PFSK-1 (cell line): Measurements from ENCODE around the gene C4B.

Experiments
- FOXP2 ChIP-seq: optimal IDR thresholded peaks from 2 replicates; pipeline ENCODE3; 2011; ENCODE audit warnings: borderline replicate concordance, control low read depth, inconsistent platforms; ENCODE audit not compliant: insufficient read depth; ENCODE audit errors: extremely low read length, extremely low read depth
- POLR2AphosphoS5 ChIP-seq: IDR thresholded peaks from 2 replicates; pipeline ENCODE4 v1.6.1; 2012; ENCODE audit warnings: low read depth, mild to moderate bottlenecking, control low read depth, low read length, moderate library complexity
- SIN3A ChIP-seq: IDR thresholded peaks from 2 replicates; pipeline ENCODE4 v1.6.1; 2012; ENCODE audit warnings: mild to moderate bottlenecking, low read length, moderate library complexity, borderline replicate concordance; ENCODE audit not compliant: insufficient read depth
- TAF1 ChIP-seq: IDR thresholded peaks from 2 replicates; pipeline ENCODE4 v1.6.1; 2012; ENCODE audit warnings: low read length, control low read depth, borderline replicate concordance; ENCODE audit not compliant: insufficient read depth
- TF ChIP-seq, protein P1 (sequence below), 2 experiments: IDR thresholded peaks; 2 replicates each; pipeline versions ENCODE4 v1.6.1 to v1.8.0; 2011 to 2012; ENCODE audit warnings: low read depth in 2 of 2, low read length in 2 of 2, control low read depth in 1 of 2, inconsistent platforms in 1 of 2, mild to moderate bottlenecking in 1 of 2, moderate library complexity in 1 of 2; ENCODE audit not compliant: insufficient read depth in 1 of 2

Gene C4B

GRCh38 chr6:32060966-32061655 is 46.5 kb downstream of the C4B start:
- TF ChIP-seq POLR2AphosphoS5 = no peak
- TF ChIP-seq, protein P1, sequence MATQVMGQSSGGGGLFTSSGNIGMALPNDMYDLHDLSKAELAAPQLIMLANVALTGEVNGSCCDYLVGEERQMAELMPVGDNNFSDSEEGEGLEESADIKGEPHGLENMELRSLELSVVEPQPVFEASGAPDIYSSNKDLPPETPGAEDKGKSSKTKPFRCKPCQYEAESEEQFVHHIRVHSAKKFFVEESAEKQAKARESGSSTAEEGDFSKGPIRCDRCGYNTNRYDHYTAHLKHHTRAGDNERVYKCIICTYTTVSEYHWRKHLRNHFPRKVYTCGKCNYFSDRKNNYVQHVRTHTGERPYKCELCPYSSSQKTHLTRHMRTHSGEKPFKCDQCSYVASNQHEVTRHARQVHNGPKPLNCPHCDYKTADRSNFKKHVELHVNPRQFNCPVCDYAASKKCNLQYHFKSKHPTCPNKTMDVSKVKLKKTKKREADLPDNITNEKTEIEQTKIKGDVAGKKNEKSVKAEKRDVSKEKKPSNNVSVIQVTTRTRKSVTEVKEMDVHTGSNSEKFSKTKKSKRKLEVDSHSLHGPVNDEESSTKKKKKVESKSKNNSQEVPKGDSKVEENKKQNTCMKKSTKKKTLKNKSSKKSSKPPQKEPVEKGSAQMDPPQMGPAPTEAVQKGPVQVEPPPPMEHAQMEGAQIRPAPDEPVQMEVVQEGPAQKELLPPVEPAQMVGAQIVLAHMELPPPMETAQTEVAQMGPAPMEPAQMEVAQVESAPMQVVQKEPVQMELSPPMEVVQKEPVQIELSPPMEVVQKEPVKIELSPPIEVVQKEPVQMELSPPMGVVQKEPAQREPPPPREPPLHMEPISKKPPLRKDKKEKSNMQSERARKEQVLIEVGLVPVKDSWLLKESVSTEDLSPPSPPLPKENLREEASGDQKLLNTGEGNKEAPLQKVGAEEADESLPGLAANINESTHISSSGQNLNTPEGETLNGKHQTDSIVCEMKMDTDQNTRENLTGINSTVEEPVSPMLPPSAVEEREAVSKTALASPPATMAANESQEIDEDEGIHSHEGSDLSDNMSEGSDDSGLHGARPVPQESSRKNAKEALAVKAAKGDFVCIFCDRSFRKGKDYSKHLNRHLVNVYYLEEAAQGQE (IDR thresholded peaks at IDR 0.05; ENCODE audit: insufficient read depth in 1 of 2, low read depth in 2 of 2, low read length in 2 of 2) = no peak

- TF ChIP-seq SIN3A = no peak
- TF ChIP-seq TAF1 = no peak
- TF ChIP-seq, protein P1 (IDR thresholded peaks at IDR 0.05; ENCODE audit: insufficient read depth in 1 of 2, low read depth in 2 of 2, low read length in 2 of 2) = no peak
- no peak for TF ChIP-seq POLR2AphosphoS5
- TF ChIP-seq FOXP2 = no peak
Observed at GRCh38 chr6:32064706-32065105, 50.1 kb downstream of the C4B start.

DNA sequence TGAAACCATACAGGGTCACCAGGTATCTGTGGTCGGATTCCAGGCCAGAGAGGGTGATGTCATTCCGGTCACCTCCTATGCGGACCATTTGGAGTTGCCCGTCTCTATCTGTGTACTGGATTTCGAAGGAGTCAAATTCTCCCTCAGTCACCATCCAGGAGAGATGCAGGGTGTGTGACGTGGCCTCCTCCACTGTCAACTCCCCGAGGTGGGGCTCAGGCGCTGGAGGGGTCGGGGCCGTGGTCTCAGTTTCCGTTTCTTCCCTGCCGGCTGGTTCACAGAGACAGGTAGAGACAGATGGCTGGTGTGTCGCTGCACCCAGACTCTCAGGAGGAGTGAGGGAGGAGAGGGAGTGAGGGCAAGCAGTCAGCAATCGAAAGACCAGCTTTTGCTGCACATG is 54.3 kb downstream of the C4B start:
- no peak for TF ChIP-seq SIN3A
- TF ChIP-seq FOXP2 = no peak
- no peak for TF ChIP-seq TAF1
- TF ChIP-seq, protein P1 (IDR thresholded peaks at IDR 0.05; ENCODE audit: insufficient read depth in 1 of 2, low read depth in 2 of 2, low read length in 2 of 2) = no peak
- TF ChIP-seq POLR2AphosphoS5 = no peak

DNA sequence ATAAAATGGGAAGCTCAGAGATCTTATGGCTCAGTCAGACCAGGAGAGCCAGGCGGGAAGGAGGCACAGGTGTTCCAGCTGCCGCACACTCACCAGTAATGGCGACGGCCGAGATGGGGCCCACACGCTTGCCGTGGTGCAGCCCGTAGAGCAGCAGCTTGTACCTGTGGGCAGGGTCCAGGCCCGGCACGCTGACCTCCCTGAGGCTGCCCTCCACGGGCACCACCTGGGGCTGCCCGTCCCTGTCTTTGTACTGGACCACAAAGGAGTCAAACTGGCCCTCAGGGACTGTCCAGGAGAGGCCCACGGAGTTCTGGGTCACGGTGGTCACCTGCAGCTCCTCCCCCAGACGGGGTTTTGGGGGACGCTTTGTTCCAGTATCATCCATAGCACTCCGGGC is 54.9 kb downstream of the C4B start:
- no peak for TF ChIP-seq TAF1
- no peak for TF ChIP-seq POLR2AphosphoS5
- TF ChIP-seq SIN3A = no peak
- TF ChIP-seq FOXP2 = no peak
- TF ChIP-seq, protein P1 (IDR thresholded peaks at IDR 0.05; ENCODE audit: insufficient read depth in 1 of 2, low read depth in 2 of 2, low read length in 2 of 2) = no peak

DNA sequence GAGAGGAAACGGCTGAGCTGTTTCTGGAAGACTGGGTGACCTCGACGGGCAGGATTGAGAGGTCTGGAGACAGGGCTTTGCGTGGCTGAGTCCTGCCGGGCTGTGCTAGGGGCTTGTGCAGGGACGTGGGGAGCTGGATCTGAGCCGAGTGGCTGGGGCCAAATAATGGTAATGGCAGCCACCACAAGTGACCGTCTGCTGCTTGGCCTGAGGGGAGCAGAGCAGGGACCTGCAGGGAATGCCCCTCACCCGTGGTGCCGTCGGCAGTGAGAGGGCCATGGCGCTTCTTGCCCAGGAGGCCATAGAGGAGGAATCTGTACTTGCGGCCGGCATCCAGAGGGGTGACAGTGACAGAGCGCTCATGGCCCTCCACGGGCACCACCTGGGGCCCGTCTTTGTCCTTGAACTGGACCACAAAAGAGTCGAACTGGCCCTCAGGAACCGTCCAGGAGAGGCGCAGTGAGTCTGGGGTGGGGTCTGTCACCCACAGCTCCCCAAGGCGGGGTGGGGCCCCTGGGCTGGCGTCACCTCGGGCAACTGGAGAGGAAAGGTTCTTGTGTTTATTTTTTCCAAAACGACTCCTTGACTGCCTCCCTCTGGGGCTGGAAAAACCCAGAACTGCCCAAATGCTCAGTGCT is 55.4 kb downstream of the C4B start:
- no peak for TF ChIP-seq SIN3A
- no peak for TF ChIP-seq POLR2AphosphoS5
- TF ChIP-seq FOXP2 = no peak
- TF ChIP-seq, protein P1 (IDR thresholded peaks at IDR 0.05; ENCODE audit: insufficient read depth in 1 of 2, low read depth in 2 of 2, low read length in 2 of 2) = no peak
- no peak for TF ChIP-seq TAF1
